HL-60 (cell line): ENCODE results near the gene AKR1D1.

ENCODE experiments used
- GABPA ChIP-seq: IDR thresholded peaks from 2 replicates; pipeline ENCODE4 v1.6.1; 2012; ENCODE audit warnings: low read depth
- POLR2AphosphoS5 ChIP-seq: IDR thresholded peaks from 2 replicates; pipeline ENCODE4 v1.6.1; 2012; ENCODE audit warnings: low read depth
- TF ChIP-seq, protein P1 (sequence below): IDR thresholded peaks from one replicate; pipeline ENCODE4 v1.5.1; 2011; ENCODE audit warnings: low read length, control low read depth, inconsistent platforms; ENCODE audit not compliant: insufficient read depth

GRCh38 chr7:138033241-138033640, 43.0 kb upstream of the AKR1D1 start:
- TF ChIP-seq, protein P1, sequence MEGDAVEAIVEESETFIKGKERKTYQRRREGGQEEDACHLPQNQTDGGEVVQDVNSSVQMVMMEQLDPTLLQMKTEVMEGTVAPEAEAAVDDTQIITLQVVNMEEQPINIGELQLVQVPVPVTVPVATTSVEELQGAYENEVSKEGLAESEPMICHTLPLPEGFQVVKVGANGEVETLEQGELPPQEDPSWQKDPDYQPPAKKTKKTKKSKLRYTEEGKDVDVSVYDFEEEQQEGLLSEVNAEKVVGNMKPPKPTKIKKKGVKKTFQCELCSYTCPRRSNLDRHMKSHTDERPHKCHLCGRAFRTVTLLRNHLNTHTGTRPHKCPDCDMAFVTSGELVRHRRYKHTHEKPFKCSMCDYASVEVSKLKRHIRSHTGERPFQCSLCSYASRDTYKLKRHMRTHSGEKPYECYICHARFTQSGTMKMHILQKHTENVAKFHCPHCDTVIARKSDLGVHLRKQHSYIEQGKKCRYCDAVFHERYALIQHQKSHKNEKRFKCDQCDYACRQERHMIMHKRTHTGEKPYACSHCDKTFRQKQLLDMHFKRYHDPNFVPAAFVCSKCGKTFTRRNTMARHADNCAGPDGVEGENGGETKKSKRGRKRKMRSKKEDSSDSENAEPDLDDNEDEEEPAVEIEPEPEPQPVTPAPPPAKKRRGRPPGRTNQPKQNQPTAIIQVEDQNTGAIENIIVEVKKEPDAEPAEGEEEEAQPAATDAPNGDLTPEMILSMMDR = no peak
- TF ChIP-seq POLR2AphosphoS5 (no peak), GABPA (no peak)
